HG02623 (cell line): ENCODE data around the gene UCHL5.
"Not testable (repeated sequence)": the region's sequence is repeated elsewhere in the genome, so short reads cannot be mapped to it uniquely, and the experiment has no call there.

ENCODE experiments used
- ATAC-seq: cut with Tn5 transposase; IDR thresholded peaks from one replicate; pipeline ENCODE4 v1.9.1; 2021; ENCODE audit warnings: moderate library complexity; ENCODE audit not compliant: unreplicated experiment

The UCHL5 gene

DNA sequence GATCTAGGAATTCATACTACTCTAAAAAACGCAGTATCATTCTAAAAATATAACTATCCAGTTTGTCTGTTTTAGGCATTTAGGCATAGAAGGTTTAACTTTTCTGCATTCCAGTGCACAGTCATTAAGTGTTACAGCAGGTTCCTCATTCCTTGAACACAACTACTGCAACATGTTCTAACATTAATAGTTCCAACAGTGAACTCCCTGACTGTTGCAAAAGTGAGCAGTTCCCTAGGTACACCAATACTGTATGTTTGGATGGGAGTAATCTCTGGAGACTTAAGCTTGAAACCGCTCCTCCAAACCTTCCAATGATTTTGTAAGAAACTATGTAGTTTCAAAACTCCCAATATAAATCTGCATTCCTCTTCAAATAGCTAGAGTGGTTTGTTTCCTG, 46.2 kb downstream of the UCHL5 start:
- ATAC-seq: no peak

DNA sequence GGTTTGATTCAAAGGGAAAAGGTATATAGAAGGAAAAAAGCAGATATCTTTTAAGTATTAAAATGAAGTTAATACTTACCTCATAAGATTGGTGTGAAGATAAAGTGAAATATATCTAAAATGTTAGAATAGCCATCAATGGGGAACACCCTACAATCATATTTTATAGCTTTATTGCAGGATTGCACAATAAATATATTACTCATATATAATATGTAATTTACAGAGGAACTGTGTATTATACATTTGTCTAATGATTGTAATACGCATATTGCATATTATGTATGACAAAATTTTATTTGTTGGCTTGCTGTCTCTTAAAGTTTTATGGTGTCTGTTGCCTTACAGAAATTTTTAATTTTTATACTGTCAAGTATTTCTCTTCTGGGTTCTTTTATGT, 47.8 kb downstream of the UCHL5 start:
- ATAC-seq: no peak

DNA sequence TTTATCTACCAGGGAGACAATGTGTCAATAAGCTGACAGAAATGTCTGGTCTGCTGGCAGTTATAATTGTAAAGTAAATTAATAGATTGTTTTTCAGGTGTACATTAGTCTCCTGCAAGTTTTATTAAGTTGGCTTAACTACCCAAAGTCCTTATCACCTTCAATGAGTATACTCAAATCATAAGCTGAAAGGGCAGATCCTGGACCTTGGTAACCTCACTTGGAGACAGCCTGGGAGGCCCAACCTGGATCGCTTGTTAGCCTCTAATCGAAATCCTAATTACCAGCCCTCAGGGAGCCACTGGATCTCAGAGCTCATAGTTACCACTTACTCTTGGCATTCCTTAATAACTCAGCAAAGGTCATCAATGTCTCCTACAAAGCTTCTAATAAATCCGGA, 49.7 kb downstream of the UCHL5 start:
- no peak for ATAC-seq

DNA sequence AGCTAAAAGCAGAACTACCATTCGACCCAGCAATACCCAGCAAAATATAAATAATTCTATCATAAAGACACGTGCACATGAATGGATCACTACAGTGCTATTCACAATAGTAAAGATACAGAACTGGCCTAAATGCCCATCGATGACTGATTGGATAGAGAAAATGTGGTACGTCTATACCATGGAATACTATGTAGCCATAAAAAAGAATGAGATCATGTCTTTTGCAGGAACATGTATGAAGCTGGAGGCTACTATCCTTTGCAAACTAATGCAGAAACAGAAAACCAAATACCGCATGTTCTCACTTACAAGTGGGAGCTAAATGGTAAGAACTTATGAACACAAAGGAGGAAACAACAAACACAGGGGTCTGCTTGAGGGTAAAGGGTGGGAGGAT, 53.4 kb downstream of the UCHL5 start:
- no peak for ATAC-seq

DNA sequence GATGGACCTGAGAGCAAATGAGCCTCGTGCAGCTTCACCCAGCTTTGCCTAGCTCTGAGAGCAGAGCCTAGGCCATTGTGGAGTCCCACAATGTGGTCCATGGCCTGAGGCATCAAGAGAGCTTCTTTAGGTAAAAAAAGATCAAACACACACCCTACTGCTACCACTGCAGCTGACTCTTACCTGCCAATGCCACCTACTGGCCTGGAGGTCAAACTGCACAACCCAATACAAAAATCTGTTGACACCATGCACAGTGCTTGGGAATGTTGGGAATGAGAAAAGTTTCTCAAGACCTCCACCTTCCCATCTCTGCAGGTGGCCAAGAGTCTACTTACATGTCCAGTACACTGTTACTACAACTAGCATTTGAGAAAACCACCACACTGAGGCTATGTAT, 60.6 kb downstream of the UCHL5 start:
- ATAC-seq: no peak

DNA sequence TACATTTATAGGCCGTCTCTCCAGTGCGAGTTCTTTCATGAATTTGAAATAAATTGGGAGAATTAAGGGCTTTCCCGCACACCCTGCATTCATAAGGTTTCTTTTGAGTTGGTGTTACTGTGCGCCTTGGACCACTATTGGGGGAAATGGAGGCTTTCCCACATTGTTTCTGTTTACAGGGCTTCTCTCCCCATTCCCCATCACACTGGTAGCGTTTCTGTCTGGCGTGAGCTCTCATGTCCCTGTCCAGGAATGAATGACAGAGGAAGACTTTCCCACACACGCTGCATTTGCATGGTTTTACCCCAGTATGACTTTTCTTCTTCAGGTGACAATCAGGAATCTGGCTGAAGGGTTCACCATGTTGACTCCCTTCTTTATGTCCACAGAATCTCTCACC, 65.0 kb downstream of the UCHL5 start:
- ATAC-seq: no peak

DNA sequence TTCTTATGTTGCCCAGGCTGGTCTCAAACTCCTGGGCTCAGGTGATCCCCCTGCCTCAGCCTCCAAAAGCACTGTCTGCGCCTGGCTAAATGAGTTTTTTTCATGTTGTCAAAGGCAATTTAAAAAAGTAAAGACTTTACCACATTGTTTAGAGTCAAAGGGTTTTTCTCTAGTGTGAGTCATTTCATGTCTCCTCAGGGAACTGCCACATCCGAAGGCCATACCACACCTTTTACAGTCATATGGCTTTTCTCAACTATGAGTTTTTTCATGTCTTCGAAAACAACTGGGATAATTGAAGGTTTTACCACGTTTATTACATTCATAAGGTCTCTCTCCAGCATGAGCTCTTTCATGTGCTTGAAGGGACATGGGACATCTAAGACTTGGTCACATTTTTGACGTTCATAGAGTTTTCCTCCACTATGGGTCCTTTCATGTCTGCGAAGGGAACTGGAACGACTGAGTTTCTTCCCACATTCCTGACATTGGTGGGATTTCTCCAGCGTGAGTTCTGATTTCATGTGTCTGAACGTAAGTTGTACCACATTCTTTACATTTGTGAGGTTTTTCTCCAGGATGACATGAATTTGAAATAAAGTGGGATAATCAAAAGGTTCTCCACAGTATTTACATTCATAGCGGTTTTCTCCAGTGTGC, 65.6 kb downstream of the UCHL5 start:
- no peak for ATAC-seq

DNA sequence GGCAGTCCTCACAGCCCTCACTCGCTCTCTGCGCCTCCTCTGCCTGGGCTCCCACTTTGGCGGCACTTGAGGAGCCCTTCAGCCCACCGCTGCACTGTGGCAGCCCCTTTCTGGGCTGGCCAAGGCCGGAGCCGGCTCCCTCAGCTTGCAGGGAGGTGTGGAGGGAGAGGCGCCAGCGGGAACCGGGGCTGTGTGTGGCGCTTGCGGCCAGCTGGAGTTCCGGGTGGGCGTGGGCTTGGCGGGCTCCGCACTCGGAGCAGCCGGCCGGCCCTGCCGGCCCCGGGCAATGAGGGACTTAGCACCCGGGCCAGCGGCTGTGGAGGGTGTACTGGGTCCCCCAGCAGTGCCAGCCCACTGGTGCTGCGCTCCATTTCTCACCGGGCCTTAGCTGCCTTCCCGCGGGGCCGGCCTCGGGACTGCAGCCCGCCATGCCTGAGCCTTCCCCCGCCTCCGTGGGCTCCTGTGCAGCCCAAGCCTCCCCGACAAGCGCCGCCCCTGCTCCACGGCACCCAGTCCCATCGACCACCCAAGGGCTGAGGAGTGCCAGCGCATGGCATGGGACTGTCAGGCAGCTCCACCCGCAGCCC, 72.3 kb downstream of the UCHL5 start:
- not testable (repeated sequence) for ATAC-seq

DNA sequence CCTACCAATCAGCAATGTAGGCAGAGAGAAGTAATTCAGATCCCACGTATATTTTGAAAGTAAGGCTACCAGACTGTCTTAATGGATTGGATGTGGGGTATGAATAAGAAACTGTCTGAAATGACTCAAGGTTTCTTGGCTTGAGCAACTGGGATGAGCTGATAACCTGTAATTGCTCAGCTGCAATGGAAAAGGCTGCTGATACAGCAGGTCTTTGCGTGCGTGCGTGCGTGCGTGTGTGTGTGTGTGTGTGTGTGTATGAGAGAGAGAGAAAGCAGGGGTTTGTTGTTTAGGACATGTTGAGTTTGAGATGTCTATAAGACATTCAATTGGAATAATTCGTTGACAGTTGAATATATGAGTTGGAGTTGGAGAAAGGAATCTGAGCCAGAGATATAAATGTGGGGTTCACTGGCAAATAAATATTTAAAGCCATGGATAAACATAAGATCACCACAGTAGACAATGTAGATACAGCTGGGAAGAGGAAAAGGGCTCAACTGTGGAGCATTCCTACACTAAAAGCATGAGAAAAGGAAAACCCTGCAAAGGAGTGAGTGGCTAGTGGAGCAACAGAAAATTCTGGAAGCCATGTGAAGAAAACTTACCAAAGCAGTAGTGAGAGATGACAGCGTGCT, 72.9 kb downstream of the UCHL5 start:
- ATAC-seq: no peak

DNA sequence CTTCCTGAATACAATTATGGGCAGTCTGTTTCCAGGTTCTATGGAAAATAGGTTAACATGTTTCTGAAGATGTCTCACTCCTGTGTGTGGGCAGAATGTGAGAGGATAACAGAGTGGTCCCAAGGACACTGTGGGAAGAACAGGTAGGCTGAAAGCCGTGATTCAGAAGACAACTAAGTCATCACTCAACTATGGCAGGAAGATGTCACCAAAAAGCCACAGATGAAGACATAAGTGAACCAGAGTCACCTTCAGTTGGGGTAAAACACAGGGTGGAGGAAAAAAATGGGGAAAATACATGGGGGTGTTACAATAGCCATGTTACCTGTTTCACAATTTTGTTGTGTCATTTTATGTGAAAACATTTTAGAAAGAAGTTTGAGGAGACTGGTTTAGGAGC, 75.1 kb downstream of the UCHL5 start:
- peak; percentile 42 for ATAC-seq

DNA sequence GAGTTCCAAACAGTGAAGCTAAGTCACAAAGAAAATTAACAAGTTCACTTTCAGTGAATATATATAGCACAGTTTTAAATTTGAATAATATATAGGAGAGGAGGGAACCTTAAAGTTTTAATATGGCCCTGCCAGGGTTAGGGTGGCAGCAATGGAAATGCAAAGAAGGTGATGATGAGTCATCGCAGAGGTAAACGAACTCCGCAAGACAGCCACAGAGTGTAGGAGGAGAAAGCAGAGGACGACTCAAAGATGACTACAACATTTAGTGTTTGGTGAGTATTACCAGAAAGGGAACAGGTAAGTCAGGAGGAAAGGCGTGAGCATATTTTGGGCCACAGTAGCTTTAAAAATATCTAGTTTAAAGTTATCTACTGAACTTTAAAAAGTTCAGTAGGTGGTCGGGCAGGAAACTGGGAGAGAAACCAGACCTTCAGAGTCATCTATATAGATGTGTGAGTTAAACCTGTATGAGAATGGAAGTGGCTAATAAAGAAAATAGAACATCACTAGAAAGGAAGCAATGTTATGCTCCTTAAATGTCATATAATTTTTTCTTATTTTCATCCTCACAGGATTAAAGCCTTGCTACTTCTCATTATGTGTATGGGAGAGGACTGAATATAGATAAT, 75.7 kb downstream of the UCHL5 start:
- ATAC-seq: peak; percentile 83

DNA sequence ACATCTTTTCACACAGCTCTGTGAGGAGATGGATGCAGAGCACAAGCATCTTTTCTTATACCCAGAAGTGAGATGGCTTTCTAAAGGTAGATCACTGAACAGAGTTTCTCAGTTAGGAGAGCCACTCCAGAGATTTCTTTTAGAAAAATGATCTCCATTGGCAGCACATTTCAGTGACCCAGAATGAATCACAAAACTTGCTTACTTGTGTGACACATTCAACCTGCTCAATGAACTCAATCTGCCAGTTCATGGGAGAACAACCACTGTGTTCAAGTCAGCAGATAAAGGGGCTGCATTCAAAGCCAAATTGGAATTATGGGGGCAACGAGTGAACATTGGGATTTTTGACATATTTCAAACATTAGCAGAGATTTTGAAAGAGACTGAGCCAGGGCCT, 78.3 kb downstream of the UCHL5 start:
- ATAC-seq: no peak

DNA sequence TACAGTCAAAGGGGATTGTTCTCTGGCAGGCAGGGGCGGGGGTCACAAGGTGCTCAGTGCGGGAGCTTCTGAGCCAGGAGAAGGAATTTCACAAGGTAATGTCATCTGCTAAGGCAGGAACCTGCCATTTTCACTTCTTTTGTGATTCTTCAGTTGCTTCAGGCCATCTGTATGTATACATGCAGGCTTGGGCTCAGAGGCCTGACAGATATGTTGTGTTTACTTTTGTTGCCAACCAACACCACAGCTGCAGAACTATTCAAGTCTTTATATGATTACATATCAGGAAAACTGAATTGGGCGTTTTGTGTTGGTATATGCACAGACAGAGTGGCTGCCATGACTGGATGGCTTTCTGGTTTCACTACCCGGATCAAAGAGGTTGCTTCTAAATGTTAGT, 78.8 kb downstream of the UCHL5 start:
- not testable (repeated sequence) for ATAC-seq

DNA sequence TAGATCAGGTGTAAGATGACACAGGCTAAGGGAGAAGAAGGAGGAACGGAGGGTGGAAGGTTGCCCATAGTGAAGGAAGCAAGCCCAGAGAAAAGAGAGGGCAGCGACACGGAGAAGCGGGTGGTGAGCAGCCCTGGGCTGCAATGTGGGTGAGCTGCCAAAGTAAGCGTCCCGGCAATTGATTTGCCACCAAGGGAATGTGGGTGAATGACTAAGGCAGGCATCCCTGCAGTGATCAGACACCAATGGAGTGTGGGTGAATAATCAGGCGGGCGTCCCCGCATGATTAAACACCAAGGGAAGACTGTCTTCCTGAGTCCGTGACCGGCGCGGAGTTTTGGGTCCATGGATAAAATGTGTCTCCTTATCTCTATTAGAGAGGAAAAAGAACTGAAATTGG, 79.6 kb downstream of the UCHL5 start:
- no peak for ATAC-seq

DNA sequence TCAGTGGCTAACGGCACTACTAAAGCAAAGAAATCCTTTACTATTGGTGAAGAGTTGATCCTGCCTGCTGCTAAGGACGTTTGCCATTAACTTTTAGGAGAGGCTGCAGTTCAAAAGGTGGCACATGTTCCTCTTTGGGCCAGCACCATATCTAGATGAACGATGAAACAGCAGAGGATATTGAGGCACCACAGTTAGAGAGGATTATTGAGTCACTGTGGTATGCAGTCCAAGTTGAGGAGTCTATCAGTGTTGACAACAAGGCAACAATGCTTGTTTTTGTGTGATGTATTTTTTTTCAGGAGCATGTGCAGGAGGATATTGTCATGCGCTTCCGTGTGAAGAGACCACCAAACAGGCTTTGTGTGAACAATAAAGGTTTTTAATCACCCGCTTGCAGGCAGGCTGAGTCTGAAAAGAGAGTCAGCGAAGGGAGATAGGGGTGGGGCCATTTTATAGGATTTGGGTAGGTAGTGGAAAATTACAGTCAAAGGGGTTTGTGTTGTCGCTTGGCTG, 80.9 kb downstream of the UCHL5 start:
- no peak for ATAC-seq

DNA sequence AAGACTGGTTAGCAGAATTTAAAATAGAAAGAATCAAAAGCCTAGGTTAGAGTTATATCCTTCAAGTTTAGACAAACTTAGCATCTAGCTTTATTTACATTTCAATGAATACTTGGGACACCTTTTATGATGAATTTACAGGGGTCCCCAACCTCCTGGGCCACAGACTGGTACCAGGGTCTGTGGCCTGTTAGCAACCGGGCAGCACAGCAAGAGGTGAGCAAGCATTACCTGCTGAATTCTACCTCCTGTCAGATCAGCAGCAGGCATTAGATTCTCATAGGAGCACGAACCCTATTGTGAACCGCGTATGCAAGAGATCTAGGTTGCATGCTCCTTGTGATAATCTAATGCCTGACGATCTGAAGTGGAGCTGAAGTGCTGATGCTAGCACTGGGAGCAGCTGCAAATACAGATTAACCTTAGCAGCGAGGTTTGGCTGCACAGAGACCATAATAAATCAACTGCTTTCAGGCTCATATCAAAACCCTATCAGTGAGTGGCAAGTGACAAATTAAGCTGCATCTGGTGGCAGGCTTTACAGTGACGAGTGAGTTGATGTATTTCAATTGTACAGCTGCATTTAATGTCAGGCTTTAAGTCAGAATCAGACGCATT, 82.0 kb downstream of the UCHL5 start:
- no peak for ATAC-seq

DNA sequence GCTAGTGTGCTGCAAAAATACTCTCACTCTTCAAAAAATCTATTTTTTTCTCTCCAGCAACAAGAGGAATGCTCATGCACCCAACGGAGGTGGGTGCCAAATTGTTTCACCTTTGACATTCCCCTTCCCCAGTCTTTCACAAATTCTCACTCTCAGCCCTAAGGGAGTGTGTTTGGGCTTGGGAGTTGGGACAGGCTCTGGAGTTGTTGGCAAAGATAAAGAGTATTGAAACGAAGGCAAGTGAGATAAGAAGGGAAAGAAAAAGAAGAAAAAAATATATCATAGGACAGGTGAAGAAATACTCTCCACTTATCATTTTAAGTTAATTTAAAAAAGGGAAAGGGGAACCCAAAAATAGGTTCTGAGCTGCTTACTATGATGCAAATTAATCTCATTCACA, 82.6 kb downstream of the UCHL5 start:
- no peak for ATAC-seq

DNA sequence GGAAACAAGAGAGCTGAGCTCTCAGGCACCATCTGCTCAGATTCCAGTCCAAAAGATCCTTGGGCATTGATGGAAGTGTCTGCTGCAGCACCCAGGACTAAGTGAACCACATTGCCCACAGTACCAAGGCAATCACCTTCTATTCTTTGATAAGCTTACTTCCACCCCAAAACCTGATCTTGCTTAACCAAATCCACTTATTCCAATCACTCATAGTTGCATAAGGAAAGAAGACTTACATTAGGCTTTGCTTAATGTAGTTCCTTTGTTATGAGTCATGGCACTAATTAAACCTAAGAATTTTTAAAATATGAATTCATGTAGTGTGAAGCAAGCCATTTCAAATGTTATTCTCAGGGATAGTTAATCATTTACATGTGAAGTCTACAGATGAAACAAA, 84.5 kb downstream of the UCHL5 start:
- no peak for ATAC-seq

DNA sequence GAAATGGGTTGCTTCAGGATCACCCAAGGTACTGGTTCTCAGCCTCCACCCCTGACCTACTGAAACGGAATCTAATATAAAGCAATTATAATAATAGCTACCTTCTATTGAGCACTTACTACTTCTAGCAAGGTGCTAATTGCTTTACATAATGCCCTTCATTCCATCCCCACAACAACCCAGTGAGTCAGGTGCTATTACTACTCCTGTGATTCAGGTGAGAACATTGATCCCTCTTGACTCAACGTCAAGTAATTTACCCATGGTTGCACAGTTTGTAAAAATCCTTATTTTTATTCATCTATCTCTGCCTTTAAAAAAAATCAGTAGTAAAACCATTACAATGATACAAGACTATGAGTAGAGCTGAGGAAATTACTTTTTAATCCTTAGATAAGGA, 85.2 kb downstream of the UCHL5 start:
- ATAC-seq: no peak

DNA sequence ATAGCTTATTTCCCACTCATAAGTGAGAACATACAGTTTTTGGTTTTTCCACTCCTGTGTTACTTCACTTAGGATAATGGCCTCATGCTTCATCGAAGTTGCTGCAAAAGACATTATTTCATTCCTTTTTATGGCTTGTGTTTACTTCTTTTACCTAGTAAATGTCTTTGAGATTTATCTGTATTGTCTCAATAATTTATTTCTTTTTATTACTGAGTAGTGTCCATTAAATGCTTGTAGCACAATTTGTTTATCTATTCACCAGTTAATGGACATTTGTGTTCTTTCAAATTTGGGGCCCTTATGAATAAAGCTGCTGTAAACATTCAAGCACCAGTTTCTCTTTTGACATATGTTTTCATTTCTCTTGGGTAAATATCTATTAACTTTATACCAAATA, 86.0 kb downstream of the UCHL5 start:
- no peak for ATAC-seq

DNA sequence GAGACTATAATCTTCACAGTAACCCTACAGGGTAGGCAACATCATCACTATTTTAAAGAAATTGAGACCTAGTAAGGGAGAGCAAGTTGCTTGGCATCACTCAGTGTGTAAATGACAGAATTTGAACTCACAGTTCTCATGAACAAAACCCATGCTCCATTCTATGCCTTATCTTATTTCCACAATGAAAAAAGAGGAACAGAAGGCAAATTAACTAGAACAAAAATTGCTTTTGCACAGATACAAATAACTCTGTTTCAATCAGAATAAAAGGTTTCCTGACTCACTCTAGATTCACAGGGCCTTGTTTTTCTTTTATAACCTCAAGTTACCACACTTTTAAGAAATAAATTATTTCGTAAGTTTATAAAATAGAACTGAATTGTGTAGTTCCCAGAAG, 90.1 kb downstream of the UCHL5 start:
- no peak for ATAC-seq

DNA sequence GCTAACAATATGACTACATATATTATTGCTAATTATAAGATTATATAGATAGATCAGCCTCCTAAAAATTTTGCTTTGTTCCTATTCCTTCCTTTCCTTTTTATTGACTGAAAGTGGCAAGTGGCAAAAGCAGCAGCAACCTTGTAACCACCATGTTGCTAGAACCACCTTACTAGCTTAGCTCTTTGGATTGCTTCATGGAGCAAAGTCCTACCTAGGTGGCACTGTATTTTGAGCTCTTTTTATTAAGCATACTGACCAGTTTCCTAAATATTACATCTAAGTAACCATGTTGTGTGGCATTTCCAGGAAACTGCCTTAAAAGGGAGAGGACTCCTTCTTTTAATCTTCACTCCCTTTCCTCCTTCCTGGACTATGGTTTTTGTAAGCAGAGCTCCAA, 90.8 kb downstream of the UCHL5 start:
- no peak for ATAC-seq
